PC-3 (cell line): ENCODE measurements around the gene SLCO2A1. TPM values are rescaled to one million over a fixed set of nuclear protein-coding genes. Genes with fewer than 3 reads are reported as not detected.

ENCODE experiments used
- ATAC-seq: fragments of 200-7000 bp; cut with Tn5 transposase; 2 replicates; pipeline ENCODE4 v1.9.1; 2020; ENCODE audit warnings: mild to moderate bottlenecking, moderate library complexity
- BruUV-seq: library from RNA; stranded (reverse); fragments of 400-500 nt; replicated peaks from 2 replicates; lab custom pipeline; 2021; lab: Mats Ljungman, UMichigan
- CTCF ChIA-PET: fragments of 300-600 bp; sonication (Branson Sonifier 250); formaldehyde crosslinking; loops from one replicate; lab custom pipeline; 2022; ENCODE audit warnings: antibody characterized with exemption; lab: Charles Lee
- POLR2A ChIA-PET: fragments of 300-600 bp; sonication (Branson Sonifier 250); formaldehyde crosslinking; loops from one replicate; lab custom pipeline; 2022; ENCODE audit warnings: antibody characterized with exemption; ENCODE audit not compliant: unreplicated experiment; lab: Charles Lee
- DNase-seq: peaks from one replicate; pipeline ENCODE4 v3.0.0-alpha.2; 2015
- H2AFZ ChIP-seq: fragments of 300-600 bp; sonication (generic); 2 replicates; pipeline ENCODE4 v1.6.0; 2016; ENCODE audit warnings: antibody characterized with exemption, low read length
- H3F3A ChIP-seq: fragments of 300-600 bp; sonication (generic); one replicate; pipeline ENCODE4 v1.6.0; 2017; ENCODE audit warnings: antibody characterized with exemption, low read length, control low read depth, mild to moderate bottlenecking; ENCODE audit not compliant: unreplicated experiment
- H3K27ac ChIP-seq: fragments of 300-600 bp; sonication (generic); 2 replicates; pipeline ENCODE4 v1.5.1; 2016; ENCODE audit warnings: mild to moderate bottlenecking, low read length
- H3K27me3 ChIP-seq: fragments of 300-600 bp; sonication (generic); 2 replicates; pipeline ENCODE4 v1.6.1; 2016; ENCODE audit warnings: low read length, mixed read lengths
- H3K36me3 ChIP-seq: fragments of 300-600 bp; sonication (generic); 2 replicates; pipeline ENCODE4 v1.6.1; 2016; ENCODE audit warnings: low read depth, mixed run types, low read length, mixed read lengths
- H3K4me1 ChIP-seq: fragments of 300-600 bp; sonication (generic); 2 replicates; pipeline ENCODE4 v1.5.1; 2016; ENCODE audit warnings: low read length; ENCODE audit not compliant: insufficient read depth
- H3K4me2 ChIP-seq: fragments of 300-600 bp; sonication (generic); 2 replicates; pipeline ENCODE4 v1.6.0; 2016; ENCODE audit warnings: low read length
- H3K4me3 ChIP-seq: fragments of 300-600 bp; sonication (generic); 2 replicates; pipeline ENCODE4 v1.5.1; 2016; ENCODE audit warnings: mild to moderate bottlenecking, low read length, mixed read lengths
- H3K79me2 ChIP-seq: fragments of 300-600 bp; sonication (generic); 2 replicates; pipeline ENCODE4 v1.6.1; 2017; ENCODE audit warnings: low read length, mixed read lengths
- H3K9ac ChIP-seq: fragments of 300-600 bp; sonication (generic); 2 replicates; pipeline ENCODE4 v1.6.0; 2016; ENCODE audit warnings: mild to moderate bottlenecking, low read length
- H3K9me2 ChIP-seq: fragments of 300-600 bp; sonication (generic); replicated peaks from 2 replicates; pipeline ENCODE4 v1.6.1; 2016; ENCODE audit warnings: mixed run types, low read length, mixed read lengths
- H3K9me3 ChIP-seq: fragments of 300-600 bp; sonication (generic); 2 replicates; pipeline ENCODE4 v1.6.1; 2016; ENCODE audit warnings: low read length, mixed read lengths
- H4K20me1 ChIP-seq: fragments of 300-600 bp; sonication (generic); 2 replicates; pipeline ENCODE4 v1.6.1; 2016; ENCODE audit warnings: low read length, mixed read lengths
- EZH2 ChIP-seq: fragments of 300-600 bp; sonication (generic); IDR thresholded peaks from one replicate; pipeline ENCODE4 v1.6.1; 2017; ENCODE audit warnings: antibody characterized with exemption, mild to moderate bottlenecking, low read length; ENCODE audit not compliant: unreplicated experiment
- EZH2phosphoT487 ChIP-seq: fragments of 300-600 bp; sonication (generic); IDR thresholded peaks from 2 replicates; pipeline ENCODE4 v1.6.1; 2018; ENCODE audit warnings: mild to moderate bottlenecking, antibody characterized with exemption, low read length, borderline replicate concordance
- intact Hi-C: fragments of 100-400 bp; cut with micrococcal nuclease; formaldehyde crosslinking; loops from 2 replicates; pipeline ENCODE4 v1.9.0; 2023
- total RNA-seq: library from RNA; depleted of rRNA; stranded (reverse); fragments of >200 nt; gene quantifications from 2 replicates; pipeline ENCODE4 v1.2.3, GENCODE V29; 2014
- TF ChIP-seq, protein P1 (sequence below): fragments of 300-600 bp; sonication (generic); conservative IDR thresholded peaks from 2 replicates; pipeline ENCODE4 v1.5.1; 2017; ENCODE audit warnings: antibody characterized with exemption, low read depth, mild to moderate bottlenecking, low read length

Gene SLCO2A1
- total RNA-seq, 1 experiment from 2014 or later = not detected

- CTCF ChIA-PET = no interaction called here
These were observed 84.2 kb downstream of the SLCO2A1 start for GRCh38 chr3:133945381-133946095.

GRCh38 chr3:133944641-133945380 is 84.9 kb downstream of the SLCO2A1 start:
- ChIA-PET CTCF (no interaction called here), POLR2A (no interaction called here)
- ATAC-seq (peak; percentile 38), DNase-seq (peak; percentile 69)
- H3K27ac ChIP-seq = no peak overlapping the region
- H3K4me3 ChIP-seq = no peak overlapping the region
- intact Hi-C loops = no loop called here
- H3K9ac ChIP-seq = no peak overlapping the region
- TF ChIP-seq EZH2phosphoT487 (no peak), EZH2 (no peak)
- TF ChIP-seq, protein P1, sequence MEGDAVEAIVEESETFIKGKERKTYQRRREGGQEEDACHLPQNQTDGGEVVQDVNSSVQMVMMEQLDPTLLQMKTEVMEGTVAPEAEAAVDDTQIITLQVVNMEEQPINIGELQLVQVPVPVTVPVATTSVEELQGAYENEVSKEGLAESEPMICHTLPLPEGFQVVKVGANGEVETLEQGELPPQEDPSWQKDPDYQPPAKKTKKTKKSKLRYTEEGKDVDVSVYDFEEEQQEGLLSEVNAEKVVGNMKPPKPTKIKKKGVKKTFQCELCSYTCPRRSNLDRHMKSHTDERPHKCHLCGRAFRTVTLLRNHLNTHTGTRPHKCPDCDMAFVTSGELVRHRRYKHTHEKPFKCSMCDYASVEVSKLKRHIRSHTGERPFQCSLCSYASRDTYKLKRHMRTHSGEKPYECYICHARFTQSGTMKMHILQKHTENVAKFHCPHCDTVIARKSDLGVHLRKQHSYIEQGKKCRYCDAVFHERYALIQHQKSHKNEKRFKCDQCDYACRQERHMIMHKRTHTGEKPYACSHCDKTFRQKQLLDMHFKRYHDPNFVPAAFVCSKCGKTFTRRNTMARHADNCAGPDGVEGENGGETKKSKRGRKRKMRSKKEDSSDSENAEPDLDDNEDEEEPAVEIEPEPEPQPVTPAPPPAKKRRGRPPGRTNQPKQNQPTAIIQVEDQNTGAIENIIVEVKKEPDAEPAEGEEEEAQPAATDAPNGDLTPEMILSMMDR = no peak
- no peaks in the 10 kb centered on the region for H3K79me2 ChIP-seq
- H3K9me3 ChIP-seq = no peaks in the 10 kb centered on the region
- H3K4me1 ChIP-seq = peaks cover 32% of the 10 kb centered on the region
- H3F3A ChIP-seq = no peaks in the 10 kb centered on the region
- H3K36me3 ChIP-seq = no peaks in the 10 kb centered on the region
- peak overlapping the region; percentile 65 for H3K4me2 ChIP-seq
- H3K9me2 ChIP-seq = no peaks in the 10 kb centered on the region
- H4K20me1 ChIP-seq = 0 out of 2 replicates have a peak, but pooled peaks cover 8% of the 10 kb centered on the region
- H3K27me3 ChIP-seq = 0 out of 2 replicates have a peak, but pooled peaks cover 7% of the 10 kb centered on the region
- H2AFZ ChIP-seq = no peak overlapping the region
- no TSS peak for BruUV-seq

More at GRCh38 chr3:133945381-133946095, 84.2 kb downstream of the SLCO2A1 start:
- peaks cover 32% of the 10 kb centered on the region for H3K4me1 ChIP-seq
- BruUV-seq = no TSS peak
- POLR2A ChIA-PET = no interaction called here
- no peaks in the 10 kb centered on the region for H3F3A ChIP-seq
- H3K4me2 ChIP-seq = peak overlapping the region; percentile 65; the same call in 1 of the 2 replicates
- 0 out of 2 replicates have a peak, but pooled peaks cover 4% of the 10 kb centered on the region for H3K27me3 ChIP-seq
- no peak overlapping the region for H3K9ac ChIP-seq
- H3K79me2 ChIP-seq = no peaks in the 10 kb centered on the region
- no peak overlapping the region for H3K4me3 ChIP-seq
- H4K20me1 ChIP-seq = 0 out of 2 replicates have a peak, but pooled peaks cover 8% of the 10 kb centered on the region
- H2AFZ ChIP-seq = no peak overlapping the region
- H3K27ac ChIP-seq = no peak overlapping the region
- no peaks in the 10 kb centered on the region for H3K9me2 ChIP-seq
- intact Hi-C loops = no loop called here
- no peak for DNase-seq
- H3K36me3 ChIP-seq = no peaks in the 10 kb centered on the region
- no peak for ATAC-seq
- H3K9me3 ChIP-seq = no peaks in the 10 kb centered on the region
- TF ChIP-seq, protein P1 = no peak
- no peak for TF ChIP-seq EZH2
- no peak for TF ChIP-seq EZH2phosphoT487
